Measurements from ENCODE around the gene CLOCK. TPM values are rescaled to one million over a fixed set of nuclear protein-coding genes. Genes with fewer than 3 reads are reported as not detected.

Gene CLOCK
- total RNA-seq, 1 donor from 2014 or later, result 35.9 TPM

DNA sequence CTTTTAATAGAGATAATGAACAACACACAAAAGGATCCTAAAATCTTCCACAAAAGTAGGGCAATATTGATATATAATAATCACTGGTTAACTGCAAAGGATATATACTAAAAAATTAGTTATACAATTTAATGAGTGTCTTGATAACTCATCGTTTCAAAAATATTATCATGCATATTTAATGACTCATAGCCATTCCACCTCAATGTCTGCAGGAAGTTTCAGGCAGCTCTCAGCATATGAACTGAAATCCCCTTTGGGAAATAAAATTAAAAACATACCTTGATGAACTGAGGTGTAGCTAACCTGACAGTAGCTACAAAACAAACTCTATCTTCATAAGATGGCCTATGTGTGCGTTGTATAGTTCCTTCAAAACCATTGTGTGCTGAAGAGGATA lies 88.1 kb downstream of the CLOCK start:
- Histone ChIP-seq H3K4me3 (no peak overlapping the region), H3F3A (ENCODE audit: low read depth) (no peaks in the 10 kb centered on the region), H3K27me3 (no peaks in the 10 kb centered on the region), H2AFZ (replicated peaks) (no peak overlapping the region), H3K9me3 (ENCODE audit: low read depth) (no peaks in the 10 kb centered on the region), H3K4me2 (no peak overlapping the region), H3K79me2 (ENCODE audit: low read depth) (no peaks in the 10 kb centered on the region), H4K20me1 (ENCODE audit: low read depth) (no peaks in the 10 kb centered on the region), H3K36me3 (peaks cover 11% of the 10 kb centered on the region), H3K4me1 (no peaks in the 10 kb centered on the region), H3K9ac (no peak overlapping the region), H3K27ac (no peak overlapping the region)
- Mint-ChIP-seq H3K36me3 (peaks cover 7% of the 10 kb centered on the region), H3K9me3 (no peaks in the 10 kb centered on the region), H3K27me3 (ENCODE audit: insufficient read depth, low read depth) (no peaks in the 10 kb centered on the region), H3K4me1 (no peaks in the 10 kb centered on the region), H3K4me3 (no peak overlapping the region), H3K27ac (no peak overlapping the region)
- TF ChIP-seq, protein P1, sequence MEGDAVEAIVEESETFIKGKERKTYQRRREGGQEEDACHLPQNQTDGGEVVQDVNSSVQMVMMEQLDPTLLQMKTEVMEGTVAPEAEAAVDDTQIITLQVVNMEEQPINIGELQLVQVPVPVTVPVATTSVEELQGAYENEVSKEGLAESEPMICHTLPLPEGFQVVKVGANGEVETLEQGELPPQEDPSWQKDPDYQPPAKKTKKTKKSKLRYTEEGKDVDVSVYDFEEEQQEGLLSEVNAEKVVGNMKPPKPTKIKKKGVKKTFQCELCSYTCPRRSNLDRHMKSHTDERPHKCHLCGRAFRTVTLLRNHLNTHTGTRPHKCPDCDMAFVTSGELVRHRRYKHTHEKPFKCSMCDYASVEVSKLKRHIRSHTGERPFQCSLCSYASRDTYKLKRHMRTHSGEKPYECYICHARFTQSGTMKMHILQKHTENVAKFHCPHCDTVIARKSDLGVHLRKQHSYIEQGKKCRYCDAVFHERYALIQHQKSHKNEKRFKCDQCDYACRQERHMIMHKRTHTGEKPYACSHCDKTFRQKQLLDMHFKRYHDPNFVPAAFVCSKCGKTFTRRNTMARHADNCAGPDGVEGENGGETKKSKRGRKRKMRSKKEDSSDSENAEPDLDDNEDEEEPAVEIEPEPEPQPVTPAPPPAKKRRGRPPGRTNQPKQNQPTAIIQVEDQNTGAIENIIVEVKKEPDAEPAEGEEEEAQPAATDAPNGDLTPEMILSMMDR (IDR thresholded peaks at IDR 0.05), result no peak
- TF ChIP-seq EZH2 (IDR thresholded peaks at IDR 0.05), result no peak
- no peak for TF ChIP-seq EZH2phosphoT487 (IDR thresholded peaks at IDR 0.05)
- DNase-seq (ENCODE audit: low spot score), result no peak

DNA sequence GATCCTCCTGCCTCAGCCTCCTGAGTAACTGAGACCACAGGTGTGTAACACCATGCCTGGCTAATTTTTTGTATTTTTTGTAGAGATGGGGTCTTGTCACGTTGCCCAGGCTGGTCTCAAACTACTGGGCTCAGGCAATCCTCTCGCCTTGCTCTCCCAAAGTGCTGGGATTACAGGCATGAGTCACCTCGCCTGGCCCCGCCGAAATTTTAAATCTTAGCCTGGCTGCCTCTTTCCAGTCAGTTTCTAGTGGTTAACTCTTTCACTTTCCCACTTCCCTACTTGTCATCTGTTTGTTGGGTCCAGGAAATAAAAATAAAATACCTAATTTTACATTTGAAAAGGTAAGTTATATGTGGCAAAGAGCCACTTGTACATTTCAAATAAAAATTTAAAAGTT lies 88.5 kb downstream of the CLOCK start:
- Mint-ChIP-seq H3K4me1 (no peaks in the 10 kb centered on the region), H3K27me3 (ENCODE audit: insufficient read depth, low read depth) (no peaks in the 10 kb centered on the region), H3K36me3 (peaks cover 7% of the 10 kb centered on the region), H3K4me3 (no peak overlapping the region), H3K9me3 (no peaks in the 10 kb centered on the region), H3K27ac (no peak overlapping the region)
- Histone ChIP-seq H3K4me1 (no peaks in the 10 kb centered on the region), H3K4me2 (no peak overlapping the region), H3K4me3 (no peak overlapping the region), H3K9me3 (ENCODE audit: low read depth) (no peaks in the 10 kb centered on the region), H3K79me2 (ENCODE audit: low read depth) (no peaks in the 10 kb centered on the region), H3K36me3 (peaks cover 9% of the 10 kb centered on the region), H2AFZ (replicated peaks) (no peak overlapping the region), H3K9ac (no peak overlapping the region), H3F3A (ENCODE audit: low read depth) (no peaks in the 10 kb centered on the region), H3K27me3 (no peaks in the 10 kb centered on the region), H4K20me1 (ENCODE audit: low read depth) (no peaks in the 10 kb centered on the region), H3K27ac (no peak overlapping the region)
- DNase-seq (ENCODE audit: low spot score), result no peak
- TF ChIP-seq, protein P1 (IDR thresholded peaks at IDR 0.05), result no peak
- TF ChIP-seq EZH2phosphoT487 (IDR thresholded peaks at IDR 0.05) (no peak), EZH2 (IDR thresholded peaks at IDR 0.05) (no peak)

DNA sequence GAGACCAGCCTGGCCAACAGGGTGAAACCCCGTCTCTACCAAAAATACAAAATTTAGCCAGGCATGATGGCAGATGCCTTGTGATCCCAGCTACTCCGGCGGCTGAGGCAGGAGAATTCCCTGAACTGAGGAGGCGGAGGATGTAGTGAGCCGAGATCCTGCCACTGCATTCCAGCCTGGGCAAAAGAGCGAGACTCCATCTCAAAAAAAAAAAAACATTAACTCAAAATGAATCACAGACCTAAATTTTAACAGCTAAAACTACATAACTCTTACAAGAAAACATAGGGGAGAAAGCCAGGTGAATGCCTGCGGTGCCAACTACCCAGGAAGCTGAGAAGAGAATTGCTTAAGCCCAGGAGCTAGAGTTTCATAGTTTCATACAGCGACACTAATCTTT lies 96.1 kb downstream of the CLOCK start:
- H3K27ac ChIP-seq, result no peak overlapping the region
- H3K4me3 ChIP-seq, result no peak overlapping the region
- Mint-ChIP-seq H3K36me3 (peaks cover 24% of the 10 kb centered on the region), H3K4me3 (no peak overlapping the region), H3K27ac (no peak overlapping the region), H3K4me1 (no peaks in the 10 kb centered on the region), H3K27me3 (ENCODE audit: insufficient read depth, low read depth) (no peaks in the 10 kb centered on the region), H3K9me3 (no peaks in the 10 kb centered on the region)
- no peak overlapping the region for H3K4me2 ChIP-seq
- H3K79me2 ChIP-seq (ENCODE audit: low read depth), result no peaks in the 10 kb centered on the region
- H2AFZ ChIP-seq (replicated peaks), result no peak overlapping the region
- H3K9me3 ChIP-seq (ENCODE audit: low read depth), result no peaks in the 10 kb centered on the region
- no peak for DNase-seq (ENCODE audit: low spot score)
- no peak overlapping the region for H3K9ac ChIP-seq
- no peaks in the 10 kb centered on the region for H3F3A ChIP-seq (ENCODE audit: low read depth)
- H3K4me1 ChIP-seq, result no peaks in the 10 kb centered on the region
- TF ChIP-seq EZH2 (IDR thresholded peaks at IDR 0.05) (no peak), EZH2phosphoT487 (IDR thresholded peaks at IDR 0.05) (no peak)
- TF ChIP-seq, protein P1 (IDR thresholded peaks at IDR 0.05), result no peak
- peaks cover 5% of the 10 kb centered on the region for H3K36me3 ChIP-seq
- H4K20me1 ChIP-seq (ENCODE audit: low read depth), result no peaks in the 10 kb centered on the region
- no peaks in the 10 kb centered on the region for H3K27me3 ChIP-seq

Measured in neural progenitor cell (in vitro differentiated cells).